IPS-20b (cell line): ENCODE measurements around the gene SLC6A9.

Experiments
- H3K27ac ChIP-seq: one replicate; pipeline ENCODE4 v1.5.1; 2013; ENCODE audit warnings: low read length
- H3K27me3 ChIP-seq: 2 replicates; pipeline ENCODE4 v1.6.1; 2013; ENCODE audit warnings: mild to moderate bottlenecking, low read length, inconsistent platforms; ENCODE audit not compliant: insufficient read depth
- H3K36me3 ChIP-seq: 2 replicates; pipeline ENCODE4 v1.6.1; 2013; ENCODE audit warnings: low read depth, mild to moderate bottlenecking, inconsistent platforms, low read length, moderate library complexity; ENCODE audit not compliant: insufficient read depth
- H3K4me1 ChIP-seq: 2 replicates; pipeline ENCODE4 v1.6.1; 2013; ENCODE audit warnings: mild to moderate bottlenecking, control low read depth, inconsistent platforms, low read length, moderate library complexity; ENCODE audit not compliant: insufficient read depth
- H3K4me3 ChIP-seq: 2 replicates; pipeline ENCODE4 v1.5.1; 2013; ENCODE audit warnings: mild to moderate bottlenecking, low read length, inconsistent platforms
- H3K9ac ChIP-seq: 2 replicates; pipeline ENCODE4 v1.6.1; 2013; ENCODE audit warnings: low read depth, mild to moderate bottlenecking, inconsistent platforms, low read length, moderate library complexity
- H3K9me3 ChIP-seq: 2 replicates; pipeline ENCODE4 v1.6.1; 2013; ENCODE audit warnings: mild to moderate bottlenecking, low read depth, low read length, inconsistent platforms; ENCODE audit not compliant: insufficient read depth

SLC6A9 gene

GRCh38 chr1:44013949-44014348, 17.3 kb downstream of the SLC6A9 start:
- H3K27me3 ChIP-seq = no peaks in the 10 kb centered on the region

DNA sequence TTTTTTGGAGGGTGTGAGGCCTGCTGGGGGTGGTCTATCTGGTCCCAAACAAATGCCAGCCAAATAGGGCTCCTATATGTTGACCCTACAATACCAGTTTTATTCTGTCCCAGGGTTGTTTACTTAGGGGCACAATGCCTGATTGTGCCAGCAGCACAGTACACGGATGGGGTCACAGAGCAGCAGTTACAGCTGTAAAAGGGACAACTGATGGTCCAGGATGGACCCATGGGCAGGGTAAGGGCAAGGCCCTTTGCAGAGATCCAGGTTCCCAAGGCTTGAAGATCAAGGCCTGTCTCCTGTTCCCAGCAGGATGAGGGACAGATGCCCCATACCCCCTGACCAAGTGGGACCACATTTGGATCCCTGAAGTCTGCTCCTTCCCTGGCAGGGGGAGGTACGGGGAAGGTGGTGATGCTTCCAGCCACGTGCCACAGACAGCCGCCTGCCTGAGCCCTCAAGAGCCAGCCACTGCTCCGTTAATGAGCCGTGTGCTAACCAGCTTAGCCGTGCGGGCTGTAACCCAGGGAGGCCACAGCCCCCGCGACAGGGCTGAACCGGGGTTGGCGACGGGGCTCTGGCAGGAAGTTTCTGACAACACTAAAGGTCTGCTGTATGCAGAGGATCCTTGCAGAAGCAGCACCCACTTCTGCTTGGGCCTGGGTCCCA, 18.2 kb downstream of the SLC6A9 start:
- Histone ChIP-seq H3K9me3 (no peaks in the 10 kb centered on the region), H3K27ac (no peak overlapping the region), H3K4me3 (no peak overlapping the region), H3K27me3 (no peaks in the 10 kb centered on the region), H3K36me3 (peaks cover 6% of the 10 kb centered on the region; the same call in 1 of the 2 replicates), H3K9ac (no peak overlapping the region), H3K4me1 (peaks cover 6% of the 10 kb centered on the region)

More at GRCh38 chr1:44013949-44014348, 17.3 kb downstream of the SLC6A9 start:
- Histone ChIP-seq H3K4me1 (peaks cover 6% of the 10 kb centered on the region), H3K9me3 (no peaks in the 10 kb centered on the region), H3K27ac (no peak overlapping the region), H3K9ac (no peak overlapping the region), H3K36me3 (peaks cover 6% of the 10 kb centered on the region; the same call in 1 of the 2 replicates), H3K4me3 (no peak overlapping the region)

DNA sequence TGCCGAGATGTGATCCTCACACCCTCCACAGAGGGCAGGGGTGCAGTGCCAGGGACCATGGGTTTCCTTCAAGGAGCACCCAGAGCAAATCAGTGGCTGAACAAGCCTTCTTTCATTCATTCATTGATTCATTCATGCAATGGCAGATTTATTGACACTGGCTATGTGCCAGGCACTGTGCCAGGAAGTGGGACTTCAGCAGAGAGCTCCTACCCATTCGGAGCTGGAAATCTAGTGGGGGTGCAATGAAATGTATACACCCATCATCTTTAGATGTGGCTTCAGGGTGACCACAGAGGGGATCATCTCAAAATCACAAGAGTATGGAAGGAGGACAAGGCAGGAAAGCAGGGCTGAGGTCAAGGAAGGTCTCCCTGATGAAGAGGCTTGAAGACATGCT, 18.9 kb downstream of the SLC6A9 start:
- no peaks in the 10 kb centered on the region for H3K9me3 ChIP-seq
- H3K9ac ChIP-seq = no peak overlapping the region; the same call in 1 of the 2 replicates
- peaks cover 6% of the 10 kb centered on the region for H3K4me1 ChIP-seq
- H3K27ac ChIP-seq = no peak overlapping the region
- H3K36me3 ChIP-seq = peaks cover 6% of the 10 kb centered on the region; the same call in 1 of the 2 replicates
- no peaks in the 10 kb centered on the region for H3K27me3 ChIP-seq
- H3K4me3 ChIP-seq = no peak overlapping the region

DNA sequence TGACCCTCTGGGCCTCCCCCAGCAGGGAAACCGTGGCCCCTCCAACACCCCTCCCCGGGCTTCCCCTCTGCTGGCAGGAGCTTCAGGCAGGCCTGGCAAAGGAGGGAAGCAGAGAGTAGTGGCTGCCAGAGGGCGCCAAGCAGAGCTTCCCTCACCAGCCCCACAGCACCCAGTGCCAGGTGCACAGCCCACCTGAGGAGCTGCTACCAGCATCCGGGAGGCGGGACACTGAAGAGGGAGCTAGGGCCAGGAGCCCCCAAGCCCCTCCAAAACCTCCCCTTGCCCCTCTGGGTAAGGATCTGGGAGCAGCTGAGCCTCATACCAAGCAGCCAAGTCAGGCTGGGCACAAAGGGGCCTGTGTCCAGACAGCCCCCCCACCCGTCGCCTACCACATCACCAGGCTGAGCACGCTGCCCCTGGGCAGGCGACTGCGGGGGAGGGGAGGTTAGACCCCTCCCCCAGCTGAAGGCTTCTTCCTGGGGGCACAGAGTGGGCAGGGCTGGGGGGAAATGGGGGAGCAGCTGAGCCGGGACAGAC, 20.3 kb downstream of the SLC6A9 start:
- Histone ChIP-seq H3K4me3 (no peak overlapping the region), H3K9ac (no peak overlapping the region; the same call in 1 of the 2 replicates), H3K27ac (no peak overlapping the region), H3K36me3 (peaks cover 6% of the 10 kb centered on the region; the same call in 1 of the 2 replicates), H3K27me3 (no peaks in the 10 kb centered on the region), H3K9me3 (no peaks in the 10 kb centered on the region), H3K4me1 (peaks cover 6% of the 10 kb centered on the region)

GRCh38 chr1:44008259-44008658, 23.0 kb downstream of the SLC6A9 start:
- H3K27ac ChIP-seq = no peak overlapping the region

GRCh38 chr1:44002606-44003157, 28.6 kb downstream of the SLC6A9 start:
- no peaks in the 10 kb centered on the region for H3K4me1 ChIP-seq
- no peak overlapping the region for H3K9ac ChIP-seq
- H3K36me3 ChIP-seq = peaks cover 28% of the 10 kb centered on the region; the same call in 1 of the 2 replicates
- H3K27me3 ChIP-seq = no peaks in the 10 kb centered on the region
- no peaks in the 10 kb centered on the region for H3K9me3 ChIP-seq
- H3K27ac ChIP-seq = no peak overlapping the region
- no peak overlapping the region for H3K4me3 ChIP-seq

More at GRCh38 chr1:44008259-44008658, 23.0 kb downstream of the SLC6A9 start:
- Histone ChIP-seq H3K9ac (no peak overlapping the region), H3K9me3 (no peaks in the 10 kb centered on the region), H3K27me3 (no peaks in the 10 kb centered on the region), H3K4me1 (peaks cover 6% of the 10 kb centered on the region), H3K4me3 (no peak overlapping the region), H3K36me3 (peaks cover 6% of the 10 kb centered on the region; the same call in 1 of the 2 replicates)

- no peak overlapping the region for H3K27ac ChIP-seq
- no peaks in the 10 kb centered on the region for H3K9me3 ChIP-seq
- H3K4me3 ChIP-seq = no peak overlapping the region
- no peaks in the 10 kb centered on the region for H3K27me3 ChIP-seq
- no peak overlapping the region for H3K9ac ChIP-seq
- peaks cover 28% of the 10 kb centered on the region; the same call in 1 of the 2 replicates for H3K36me3 ChIP-seq
- no peaks in the 10 kb centered on the region for H3K4me1 ChIP-seq
Measured at GRCh38 chr1:44002165-44002564, 29.1 kb downstream of the SLC6A9 start.

- Histone ChIP-seq H3K4me1 (no peaks in the 10 kb centered on the region), H3K36me3 (peaks cover 28% of the 10 kb centered on the region; the same call in 1 of the 2 replicates), H3K9ac (no peak overlapping the region), H3K27ac (no peak overlapping the region), H3K4me3 (no peak overlapping the region), H3K27me3 (no peaks in the 10 kb centered on the region), H3K9me3 (no peaks in the 10 kb centered on the region)
Measured at GRCh38 chr1:44000122-44000665, 31.1 kb downstream of the SLC6A9 start.

- no peak overlapping the region for H3K27ac ChIP-seq
- no peaks in the 10 kb centered on the region for H3K9me3 ChIP-seq
- no peaks in the 10 kb centered on the region for H3K4me1 ChIP-seq
- no peak overlapping the region for H3K9ac ChIP-seq
- H3K27me3 ChIP-seq = no peaks in the 10 kb centered on the region
- no peak overlapping the region for H3K4me3 ChIP-seq
- peaks cover 28% of the 10 kb centered on the region; the same call in 1 of the 2 replicates for H3K36me3 ChIP-seq
Measured at GRCh38 chr1:43999455-43999854, 31.8 kb downstream of the SLC6A9 start.

GRCh38 chr1:43998000-43998378, 33.3 kb downstream of the SLC6A9 start:
- peaks cover 28% of the 10 kb centered on the region; the same call in 1 of the 2 replicates for H3K36me3 ChIP-seq
- H3K4me3 ChIP-seq = no peak overlapping the region
- peaks cover 1% of the 10 kb centered on the region; the same call in 1 of the 2 replicates for H3K27me3 ChIP-seq
- H3K27ac ChIP-seq = no peak overlapping the region
- H3K9me3 ChIP-seq = no peaks in the 10 kb centered on the region
- no peak overlapping the region for H3K9ac ChIP-seq
- no peaks in the 10 kb centered on the region for H3K4me1 ChIP-seq

- Histone ChIP-seq H3K27ac (no peak overlapping the region), H3K36me3 (peaks cover 27% of the 10 kb centered on the region; the same call in 1 of the 2 replicates), H3K4me1 (peaks cover 3% of the 10 kb centered on the region; the same call in 1 of the 2 replicates), H3K27me3 (peaks cover 6% of the 10 kb centered on the region; the same call in 1 of the 2 replicates), H3K4me3 (no peak overlapping the region), H3K9me3 (no peaks in the 10 kb centered on the region), H3K9ac (no peak overlapping the region)
Measured at GRCh38 chr1:43997295-43997999, 33.8 kb downstream of the SLC6A9 start.
